GM19395 (cell line): ENCODE measurements around the gene SND1.

Experiments used
- ATAC-seq: cut with Tn5 transposase; IDR thresholded peaks from one replicate; pipeline ENCODE4 v1.9.1; 2021; ENCODE audit warnings: mild to moderate bottlenecking, moderate library complexity; ENCODE audit not compliant: unreplicated experiment

Gene SND1

DNA sequence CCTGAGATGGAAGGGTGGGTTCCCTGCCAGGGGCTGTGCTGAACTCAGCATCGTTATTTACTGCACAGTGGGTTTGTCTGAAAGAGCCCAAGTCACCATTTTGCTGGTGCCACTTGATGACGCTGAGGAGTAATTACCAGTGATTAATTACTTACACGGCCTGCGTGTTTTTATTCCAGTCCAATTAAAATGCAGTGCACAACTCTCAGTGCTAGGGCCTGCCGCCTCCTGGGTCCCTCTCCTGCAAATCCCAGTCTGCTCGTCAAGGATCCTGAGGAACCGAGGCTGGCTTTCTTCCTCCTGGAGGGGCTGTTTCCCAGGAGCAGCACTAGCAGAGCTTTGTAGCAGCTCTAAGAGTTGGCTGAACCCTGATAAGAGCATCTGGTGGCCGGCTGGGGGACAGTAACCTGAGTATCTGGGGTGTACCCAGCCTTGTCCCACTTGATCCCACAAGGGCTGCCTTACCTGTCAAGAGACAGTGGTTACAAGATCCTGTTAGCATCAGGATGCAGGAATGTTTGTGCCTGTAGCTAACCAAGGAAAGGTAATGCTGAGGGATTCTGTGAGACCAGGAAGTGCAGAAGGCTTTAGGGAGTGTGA lies 424.3 kb downstream of the SND1 start:
- ATAC-seq: no peak

DNA sequence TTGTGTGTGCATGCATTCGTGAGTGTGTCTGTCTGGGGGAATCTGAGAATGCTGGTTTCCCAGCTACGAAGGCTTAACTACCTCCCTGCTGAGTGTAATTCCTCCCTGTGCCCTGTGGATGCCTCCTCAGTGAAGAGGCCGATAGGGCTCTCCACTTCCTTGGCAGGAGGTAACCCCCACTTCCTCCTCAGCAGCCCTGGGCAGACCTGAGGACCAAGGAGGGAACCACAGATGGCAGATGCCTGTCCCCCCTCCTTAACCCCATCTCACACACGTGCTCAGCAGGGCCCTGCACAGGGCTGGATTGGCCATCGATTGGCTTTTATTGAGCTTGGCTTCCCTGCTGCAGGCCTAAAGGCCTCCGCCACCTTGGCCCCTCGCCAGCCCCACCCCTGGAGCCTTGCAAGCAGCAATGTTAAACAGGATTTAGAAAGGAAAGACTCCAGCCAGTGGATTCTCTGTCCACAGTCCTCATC lies 424.8 kb downstream of the SND1 start:
- no peak for ATAC-seq

DNA sequence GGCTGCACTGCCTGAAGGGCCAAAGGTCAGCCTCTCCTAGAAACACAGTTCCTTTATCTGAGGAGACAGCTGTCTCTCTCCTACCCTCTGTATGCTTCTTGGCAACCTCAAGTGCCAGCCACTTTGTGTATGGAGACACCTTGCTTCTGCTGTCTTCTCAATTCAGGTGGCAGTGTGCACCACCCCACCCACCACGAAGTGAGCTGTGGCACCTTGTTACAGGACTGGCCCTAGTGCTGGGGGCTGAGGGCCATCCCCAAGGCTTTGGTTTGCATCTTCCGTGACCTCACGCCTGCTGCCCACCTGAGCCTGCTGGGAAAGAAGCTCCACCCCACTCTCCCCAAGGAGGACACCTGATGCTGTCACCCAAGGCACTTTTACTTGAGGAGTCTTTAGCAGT lies 426.3 kb downstream of the SND1 start:
- ATAC-seq: no peak

DNA sequence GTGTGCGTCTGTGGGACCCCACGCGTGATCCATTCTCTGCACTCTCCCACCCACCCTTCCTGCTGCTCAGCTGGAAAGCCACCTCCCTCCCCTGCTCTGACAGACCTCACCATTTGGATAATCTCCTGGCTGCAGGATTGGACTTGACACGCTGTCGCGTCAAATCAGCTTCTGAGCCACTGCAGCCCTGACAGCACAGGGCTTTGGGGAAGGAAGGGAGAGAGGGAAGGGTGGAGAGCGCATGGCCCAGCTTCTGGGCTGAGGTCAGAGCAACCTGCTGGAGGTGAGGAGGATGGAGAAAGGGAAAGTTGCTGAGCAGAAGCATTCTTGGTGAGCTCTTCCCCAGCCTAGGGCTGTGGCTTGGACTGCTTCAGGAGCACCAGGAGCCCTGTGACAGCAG lies 428.2 kb downstream of the SND1 start:
- no peak for ATAC-seq

DNA sequence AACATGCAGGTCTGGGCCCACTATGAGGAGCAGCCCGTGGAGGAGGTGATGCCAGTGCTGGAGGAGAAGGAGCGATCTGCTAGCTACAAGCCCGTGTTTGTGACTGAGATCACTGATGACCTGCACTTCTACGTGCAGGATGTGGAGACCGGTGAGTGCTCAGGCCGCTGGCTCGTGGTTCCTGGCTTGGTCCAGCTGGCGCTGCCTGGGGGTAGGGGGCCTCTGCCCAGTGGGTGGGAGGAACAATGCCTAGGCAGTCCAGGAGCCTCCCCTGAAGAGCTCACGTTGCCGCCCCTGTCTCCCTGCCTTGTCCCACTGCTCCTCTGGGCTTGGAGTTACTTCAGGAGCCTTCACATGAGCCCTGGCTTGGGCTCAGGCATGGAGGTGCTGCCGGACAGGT lies 429.4 kb downstream of the SND1 start:
- ATAC-seq: no peak

DNA sequence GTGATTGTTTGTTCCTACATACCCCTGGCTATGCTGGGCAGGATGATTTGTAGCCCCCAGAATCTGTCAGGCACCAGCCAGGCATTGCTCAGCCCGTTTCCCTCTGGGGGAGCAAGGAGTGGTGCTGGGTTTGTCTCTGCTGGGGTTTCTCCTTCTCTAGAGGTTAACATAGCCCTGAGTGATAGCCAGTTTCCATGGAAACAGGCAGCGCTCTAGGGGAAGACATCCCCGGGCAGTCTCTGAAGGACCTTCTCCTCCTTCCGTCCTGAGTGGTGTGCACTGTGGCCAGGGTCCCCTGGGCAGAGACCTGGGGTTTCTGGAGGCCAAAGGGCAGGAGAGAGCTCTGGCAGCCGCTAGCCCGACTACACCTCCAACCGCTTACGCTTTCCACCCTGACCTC lies 429.8 kb downstream of the SND1 start:
- ATAC-seq: no peak

DNA sequence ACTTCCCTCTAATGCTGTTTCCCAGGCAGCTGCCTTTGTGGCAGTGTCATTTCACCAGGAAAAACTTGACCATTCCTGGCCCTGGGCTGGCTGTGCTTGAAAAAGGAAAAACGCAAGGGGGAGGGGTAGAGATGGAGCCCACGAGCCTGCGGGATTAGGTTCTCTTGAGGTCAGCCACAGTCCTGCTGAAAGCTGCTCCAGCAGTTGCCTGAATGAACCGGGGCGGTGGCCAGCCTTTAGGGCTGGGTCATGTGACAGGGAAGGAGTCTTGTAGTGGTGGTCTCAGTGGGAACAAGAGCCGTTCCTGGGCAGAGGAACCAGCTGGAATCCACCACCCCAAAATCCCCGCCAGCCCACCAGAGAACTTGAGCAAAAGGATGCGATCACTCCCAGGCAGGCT lies 430.4 kb downstream of the SND1 start:
- ATAC-seq: no peak

DNA sequence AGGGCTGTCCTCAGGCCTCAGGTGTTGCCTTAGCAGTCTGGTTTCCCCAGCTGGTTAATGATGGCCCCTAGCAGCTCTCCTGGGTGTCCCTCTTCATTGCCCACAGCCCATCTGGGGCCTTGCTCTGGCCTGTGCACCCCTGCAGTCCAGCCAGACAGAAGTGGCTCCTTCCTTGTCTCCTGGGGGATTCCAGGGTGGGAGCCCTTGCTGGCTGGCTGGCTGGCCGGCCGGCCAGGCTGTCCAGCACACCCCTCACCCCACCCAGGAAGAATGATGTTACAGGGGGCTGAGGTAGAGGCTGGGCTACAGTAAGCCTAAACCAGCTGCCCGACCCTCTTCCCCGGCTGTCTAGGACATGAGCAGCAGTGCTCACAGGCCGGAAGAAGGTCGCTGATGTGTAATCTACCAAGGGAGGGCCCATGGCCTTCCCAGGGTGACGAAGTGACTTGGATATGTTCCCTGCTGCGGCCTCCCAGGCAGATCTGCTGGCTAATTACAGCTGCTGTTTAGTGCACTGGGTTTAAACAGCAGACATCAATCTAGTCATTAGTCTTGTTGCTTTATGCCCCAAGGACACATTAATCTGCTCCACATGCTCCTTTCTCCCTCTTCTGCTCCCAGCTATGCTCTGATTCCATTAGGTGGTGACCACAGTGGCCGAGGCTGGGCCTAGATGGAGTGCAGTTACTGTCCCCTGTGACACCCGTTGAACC lies 433.1 kb downstream of the SND1 start:
- ATAC-seq: no peak

DNA sequence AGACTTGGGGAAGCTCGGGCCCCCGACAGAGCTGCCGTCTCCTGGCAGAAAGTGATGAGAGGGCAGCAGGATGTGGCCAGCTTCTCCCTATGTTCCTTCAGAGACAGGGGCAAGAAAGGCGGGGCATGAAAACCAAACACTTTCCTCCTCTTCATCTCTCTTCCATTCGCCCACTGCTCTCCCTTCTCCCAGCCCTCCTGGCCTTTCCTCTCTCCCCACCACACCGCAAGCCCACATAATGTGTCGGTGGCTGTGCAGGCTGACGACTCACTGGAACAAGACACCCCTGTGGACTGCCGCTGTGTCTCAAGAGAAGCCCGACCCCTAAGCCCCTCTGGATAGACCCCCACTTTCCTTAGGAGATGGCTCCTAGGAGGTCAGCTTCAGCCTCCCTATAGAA lies 438.5 kb downstream of the SND1 start:
- ATAC-seq: no peak

DNA sequence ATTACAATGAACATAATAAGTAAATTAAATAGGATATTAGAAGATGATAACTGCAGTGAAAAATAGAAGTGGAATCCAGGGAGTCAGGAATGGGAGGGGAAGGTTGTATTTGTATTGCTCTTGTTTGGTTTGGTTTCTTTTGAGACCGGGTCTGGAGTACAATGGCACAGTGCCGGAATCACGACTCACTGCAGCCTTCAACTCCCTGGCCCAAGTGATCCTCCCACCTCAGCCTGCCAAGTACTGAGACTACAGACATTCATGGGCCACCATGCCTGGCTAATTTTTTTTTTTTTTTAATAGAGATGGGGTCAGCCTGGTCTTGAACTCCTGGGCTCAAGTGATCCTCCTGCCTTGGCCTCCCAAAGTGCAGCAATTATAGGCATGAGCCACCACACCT lies 439.1 kb downstream of the SND1 start:
- ATAC-seq: no peak

DNA sequence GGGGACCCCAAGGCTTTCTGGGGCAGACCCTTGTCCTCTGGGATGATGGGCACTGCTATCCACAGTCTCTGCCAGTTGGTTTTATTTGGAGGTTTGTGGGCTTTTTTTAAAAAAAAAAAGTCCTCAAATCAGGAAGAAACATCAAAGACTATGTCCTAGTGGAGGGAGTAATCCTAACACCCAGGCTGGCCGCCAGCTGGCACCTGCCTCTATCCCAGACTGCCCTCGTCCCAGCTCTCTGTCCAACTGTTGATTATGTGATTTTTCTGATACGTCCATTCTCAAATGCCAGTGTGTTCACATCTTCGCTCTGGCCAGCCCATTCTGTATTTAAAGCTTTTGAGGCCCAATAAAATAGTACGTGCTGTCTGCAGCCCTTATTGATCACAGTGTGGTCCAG lies 440.2 kb downstream of the SND1 start:
- no peak for ATAC-seq

DNA sequence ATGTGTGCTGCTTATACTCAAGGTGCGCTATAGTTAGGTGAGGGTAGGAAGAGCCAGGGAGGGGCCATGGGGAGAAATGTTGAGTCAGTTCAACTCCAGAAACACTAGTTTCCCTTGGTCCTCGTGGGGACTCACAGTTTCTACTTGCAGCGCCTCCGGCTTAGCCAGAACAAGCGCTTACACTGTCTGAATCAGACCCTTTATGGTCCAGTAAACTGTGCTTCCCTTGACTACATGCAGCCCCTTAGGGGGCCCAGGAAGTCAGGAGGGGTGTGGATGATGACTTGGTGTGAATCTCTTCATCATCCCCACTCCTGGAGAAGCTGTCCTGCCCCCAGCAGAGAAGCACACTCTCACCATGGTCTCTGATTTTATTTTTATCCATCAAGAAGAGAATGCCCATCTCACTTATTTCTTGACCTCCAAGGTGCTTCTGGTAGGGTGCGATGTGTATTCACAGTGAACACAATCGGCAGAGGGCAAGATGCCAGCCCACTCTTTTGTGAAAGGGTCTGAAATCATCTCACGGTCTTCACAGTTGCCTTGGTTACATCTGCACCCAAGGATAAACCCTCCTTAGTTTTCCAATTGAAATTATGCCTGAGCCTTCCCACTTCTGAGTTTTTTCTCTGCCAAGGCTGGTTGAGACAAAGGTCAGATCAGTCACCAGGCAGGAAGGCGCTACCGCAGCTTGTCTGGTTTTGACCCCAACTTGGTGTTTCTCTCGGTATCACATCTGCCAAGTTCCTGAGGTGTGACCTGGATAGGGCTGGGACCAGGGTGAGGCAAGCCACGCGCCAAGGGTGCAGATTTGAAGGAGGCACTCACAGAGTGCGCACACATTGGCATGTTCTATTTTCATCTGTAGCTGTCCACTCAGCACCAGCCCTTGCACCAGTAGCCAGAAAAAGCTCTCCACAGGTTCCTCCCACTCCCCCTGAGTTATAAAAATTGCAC lies 441.9 kb downstream of the SND1 start:
- no peak for ATAC-seq

DNA sequence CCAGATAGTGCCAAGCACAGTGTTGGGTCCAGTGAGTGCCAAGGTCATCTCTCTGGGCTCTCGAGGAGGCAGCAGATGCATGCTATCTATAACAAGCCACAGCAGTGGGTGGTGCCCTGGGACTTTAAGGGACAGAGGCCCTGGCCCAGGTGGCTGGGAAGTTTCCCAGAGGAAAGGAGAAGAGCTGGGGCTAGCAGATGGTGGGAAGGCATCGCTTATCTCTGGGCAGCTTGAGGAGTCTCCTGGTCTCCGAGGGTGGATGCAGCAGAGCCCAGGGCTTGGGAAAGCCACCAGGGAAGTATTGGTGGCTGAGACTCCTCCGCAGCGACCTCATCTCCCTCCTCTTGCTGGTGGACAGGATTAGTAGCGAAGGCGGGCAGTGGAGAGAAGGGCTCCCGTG lies 442.7 kb downstream of the SND1 start:
- ATAC-seq: no peak

DNA sequence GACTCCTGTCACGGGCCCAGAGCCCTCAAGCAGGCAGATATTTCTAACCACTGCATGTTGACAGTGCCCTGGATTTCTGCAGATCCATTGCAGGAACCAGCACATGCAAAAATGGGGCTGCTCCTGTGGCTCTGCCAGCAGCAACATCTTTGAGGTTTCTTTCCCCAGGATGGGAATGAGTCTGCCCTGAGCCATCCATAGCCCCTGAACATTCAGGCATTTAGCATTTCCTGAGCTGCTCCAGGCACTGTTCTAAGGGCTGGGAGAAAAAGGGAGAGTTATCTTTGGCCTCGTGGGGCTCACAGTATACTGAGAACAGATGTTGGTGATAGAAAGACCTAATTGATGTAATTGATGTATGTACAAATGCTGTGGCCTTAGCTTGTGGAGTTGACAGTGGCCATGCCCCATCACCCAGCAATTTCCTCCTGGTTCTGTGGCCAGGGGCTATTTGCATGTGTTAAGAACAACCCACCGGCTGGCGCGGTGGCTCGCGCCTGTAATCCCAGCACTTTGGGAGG lies 445.3 kb downstream of the SND1 start:
- no peak for ATAC-seq

DNA sequence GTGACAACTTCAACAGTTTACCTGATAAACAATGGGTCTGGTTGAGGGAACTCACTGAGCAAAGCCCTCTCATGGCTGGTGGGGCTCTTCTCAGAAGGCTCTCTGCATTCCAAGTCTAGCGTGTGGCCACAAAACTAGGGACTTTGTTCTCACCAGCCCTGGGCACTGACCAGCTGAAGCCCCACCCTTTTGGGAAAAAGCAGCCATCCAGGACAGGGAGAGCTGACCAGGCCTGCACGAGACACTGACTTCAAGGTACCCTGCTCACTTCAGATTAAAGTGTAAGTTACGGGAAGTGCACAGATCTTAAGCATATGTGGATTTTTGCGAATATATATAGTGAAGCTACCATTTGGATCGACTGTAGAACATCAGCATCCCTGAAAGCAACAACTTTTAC lies 446.6 kb downstream of the SND1 start:
- ATAC-seq: no peak

DNA sequence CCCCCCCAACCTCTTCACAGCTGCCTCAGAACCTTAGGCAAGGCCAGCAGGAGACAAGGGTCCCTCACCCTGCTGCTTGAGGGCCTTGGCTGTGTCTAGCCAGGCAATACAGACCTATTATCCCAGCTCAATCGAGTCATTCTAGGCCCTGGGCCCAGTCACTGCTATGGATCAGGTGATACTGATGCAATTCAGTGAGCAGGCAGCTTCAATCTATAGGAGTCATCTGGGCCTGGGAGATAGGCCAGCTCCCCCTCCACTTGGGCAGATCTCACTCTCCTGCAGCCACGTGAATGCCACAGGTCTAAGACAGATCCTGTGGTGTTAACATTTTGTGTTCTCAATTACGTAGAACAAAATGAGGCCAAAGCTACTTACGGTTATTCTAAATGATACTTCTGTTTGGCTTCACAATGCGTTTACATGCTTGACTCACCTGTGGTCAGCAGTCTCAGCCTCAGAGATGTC lies 447.2 kb downstream of the SND1 start:
- ATAC-seq: no peak

DNA sequence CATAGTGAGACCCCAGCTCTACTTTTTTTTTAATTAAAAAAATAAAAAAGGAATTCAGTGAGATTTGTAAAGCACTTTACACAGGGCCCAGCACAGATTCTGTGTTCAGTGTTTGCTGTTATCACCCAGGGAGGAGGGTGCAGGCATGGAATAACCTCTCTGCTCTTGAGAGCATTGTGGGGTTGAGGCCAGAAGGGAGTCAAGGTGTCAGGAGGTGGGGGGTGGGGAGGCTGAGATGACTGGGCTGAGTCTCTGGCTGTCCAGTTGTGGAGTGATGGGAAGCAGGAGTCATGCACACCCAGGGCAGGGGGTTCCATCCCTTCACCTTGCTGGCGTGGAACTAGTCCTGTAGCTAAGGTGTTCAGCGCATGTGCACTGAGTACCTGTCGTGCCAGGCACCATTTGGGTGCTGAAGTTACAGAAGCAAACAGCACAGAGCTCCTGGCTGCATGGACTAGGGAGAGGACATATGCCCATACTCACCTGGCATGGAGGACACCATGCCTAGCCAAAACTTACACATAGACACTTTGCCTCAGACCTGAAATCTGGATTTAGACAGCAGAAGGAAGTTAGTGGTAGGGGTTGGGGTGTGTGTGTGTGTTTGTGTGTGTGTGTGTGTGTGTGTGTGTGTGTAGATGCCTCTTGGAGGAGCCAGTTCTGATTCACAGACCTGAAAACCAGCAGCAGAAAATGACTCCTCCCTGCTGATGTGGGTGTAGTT lies 448.4 kb downstream of the SND1 start:
- ATAC-seq: no peak

DNA sequence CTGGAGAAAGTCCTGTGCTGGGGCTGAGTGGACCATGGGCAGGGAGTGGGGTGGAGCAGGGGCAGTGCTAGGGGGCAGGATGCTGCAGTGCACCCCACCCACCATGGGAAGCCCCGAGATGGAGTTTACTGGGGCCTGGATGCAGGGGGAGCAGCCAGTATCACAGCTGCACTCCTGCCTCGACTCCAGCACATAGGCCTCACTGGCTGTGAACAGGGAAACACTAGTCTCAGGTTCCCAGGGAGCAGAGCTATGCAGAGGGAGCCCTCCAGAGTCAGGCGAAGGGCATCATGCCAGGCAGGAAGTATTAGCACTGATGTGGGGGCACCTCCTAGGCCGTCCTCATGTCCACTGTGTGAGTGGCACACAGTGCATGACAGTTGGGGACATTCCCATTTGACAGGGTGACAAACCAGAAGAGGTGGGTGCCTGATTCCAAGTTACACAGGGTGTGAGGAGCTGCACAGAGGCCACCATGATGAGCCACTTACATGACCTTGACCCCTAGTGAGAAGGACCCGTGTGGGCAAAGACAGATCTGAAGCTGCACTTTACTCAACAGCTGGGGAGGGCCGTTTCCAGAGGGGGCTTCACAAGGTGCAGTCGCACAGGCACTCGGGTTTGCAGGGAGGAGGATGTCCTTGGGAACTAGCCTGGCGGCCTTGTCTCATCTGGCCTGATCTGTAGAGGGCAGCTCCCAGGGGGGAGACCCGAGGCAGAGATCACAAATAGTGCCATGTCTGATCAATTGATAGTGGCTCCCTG lies 449.1 kb downstream of the SND1 start:
- ATAC-seq: no peak

DNA sequence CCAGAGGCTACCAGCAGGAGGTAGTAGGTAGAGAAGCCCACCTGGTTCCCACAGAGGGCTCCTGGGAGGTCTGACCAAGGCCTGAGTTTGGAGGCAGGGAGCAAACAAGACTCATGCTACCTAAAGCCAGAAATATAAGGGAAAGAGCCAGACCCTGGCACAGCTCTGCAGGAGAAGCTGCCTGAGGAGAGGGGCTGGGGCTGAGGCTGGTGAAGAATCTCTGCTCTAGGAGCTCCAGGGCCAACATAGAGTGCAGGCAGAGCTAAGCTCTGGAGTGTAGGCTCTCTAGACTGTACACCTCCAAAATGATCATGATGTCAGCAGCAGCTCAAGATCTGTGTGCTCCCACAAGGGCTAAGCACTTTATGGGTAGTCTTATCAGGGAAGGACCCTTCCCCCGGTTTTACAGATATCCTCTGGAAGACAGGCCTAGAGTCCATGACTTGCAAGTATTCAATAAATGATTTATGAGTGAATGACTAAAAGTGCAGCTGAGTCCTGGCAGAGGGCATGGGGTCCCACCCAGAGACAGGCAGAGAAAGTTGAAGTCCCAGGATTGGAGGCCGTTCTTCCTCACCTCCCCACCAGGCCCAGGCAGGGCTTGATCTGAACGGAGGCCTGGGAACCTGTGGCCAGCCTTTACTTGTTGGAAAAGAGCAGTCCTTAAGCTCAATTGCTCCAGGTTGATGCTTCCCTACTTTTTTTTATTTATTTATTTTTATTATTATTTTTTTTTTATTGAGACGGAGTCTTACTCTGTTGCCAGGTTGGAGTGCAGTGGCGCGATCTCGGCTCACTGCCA lies 450.7 kb downstream of the SND1 start:
- no peak for ATAC-seq
